CD14-positive monocyte (primary cell): ENCODE data around the gene CREBBP. TPM values are rescaled to one million over a fixed set of nuclear protein-coding genes. Genes with fewer than 3 reads are reported as not detected.

Source experiments
- DNase-seq, 3 donors: peaks; one replicate each; pipeline ENCODE4 v3.0.0-alpha.2; 2011 to 2022
- H2AFZ ChIP-seq: 2 replicates; pipeline ENCODE4 v1.6.0; 2012; ENCODE audit warnings: mild to moderate bottlenecking, low read depth, low read length, inconsistent platforms; ENCODE audit not compliant: insufficient read depth, poor library complexity, severe bottlenecking
- H3K27ac ChIP-seq, 2 donors: 1 replicate in 1 of 2; 2 replicates in 1 of 2; pipeline ENCODE4 v1.5.1; 2012 to 2013; ENCODE audit warnings: low read length in 2 of 2, control low read depth in 1 of 2, inconsistent platforms in 1 of 2, low read depth in 1 of 2, mild to moderate bottlenecking in 1 of 2
- H3K27me3 ChIP-seq, 2 donors: one replicate each; pipeline versions ENCODE4 v1.6.0 to v1.6.1; 2011 to 2013; ENCODE audit warnings: low read length in 2 of 2; ENCODE audit not compliant: control insufficient read depth in 2 of 2, insufficient read depth in 2 of 2
- H3K36me3 ChIP-seq, 2 donors: replicated peaks in 1 of 2; 1 replicate in 1 of 2; 2 replicates in 1 of 2; pipeline versions ENCODE4 v1.5.1 to v1.6.1; 2012 to 2013; ENCODE audit warnings: low read length in 2 of 2, control low read depth in 1 of 2, inconsistent platforms in 1 of 2, mild to moderate bottlenecking in 1 of 2; ENCODE audit not compliant: insufficient read depth in 2 of 2, control insufficient read depth in 1 of 2
- H3K4me1 ChIP-seq, 2 donors: 1 replicate in 1 of 2; 2 replicates in 1 of 2; pipeline versions ENCODE4 v1.5.1 to v1.6.1; 2012 to 2013; ENCODE audit warnings: low read length in 2 of 2, control low read depth in 1 of 2, inconsistent platforms in 1 of 2, mild to moderate bottlenecking in 1 of 2, moderate library complexity in 1 of 2; ENCODE audit not compliant: insufficient read depth in 2 of 2, control insufficient read depth in 1 of 2
- H3K4me2 ChIP-seq: replicated peaks from 2 replicates; pipeline ENCODE3; 2012; ENCODE audit warnings: low read length, moderate library complexity, mild to moderate bottlenecking; ENCODE audit not compliant: poor library complexity, severe bottlenecking; ENCODE audit errors: extremely low read depth
- H3K4me3 ChIP-seq, 3 experiments: fragments of 200-600 bp in 1 of 3; sonication (generic) in 1 of 3; replicated peaks in 1 of 3; 1 replicate in 2 of 3; 2 replicates in 1 of 3; pipeline ENCODE4 v1.5.1; 2011 to 2013; ENCODE audit warnings: low read length in 3 of 3, mild to moderate bottlenecking in 3 of 3, control low read depth in 2 of 3, low read depth in 2 of 3, inconsistent platforms in 1 of 3, moderate library complexity in 1 of 3
- H3K79me2 ChIP-seq: 2 replicates; pipeline ENCODE4 v1.6.0; 2012; ENCODE audit warnings: mild to moderate bottlenecking, control low read depth, inconsistent platforms, low read length, moderate library complexity; ENCODE audit not compliant: insufficient read depth
- H3K9ac ChIP-seq: 2 replicates; pipeline ENCODE4 v1.6.0; 2017; ENCODE audit warnings: low read length, mild to moderate bottlenecking; ENCODE audit not compliant: insufficient read depth, poor library complexity, severe bottlenecking
- H3K9me3 ChIP-seq, 2 donors: replicated peaks in 1 of 2; 1 replicate in 1 of 2; 2 replicates in 1 of 2; pipeline versions ENCODE4 v1.5.1 to v1.6.1; 2012 to 2013; ENCODE audit warnings: low read length in 2 of 2, control low read depth in 1 of 2; ENCODE audit not compliant: control insufficient read depth in 1 of 2, insufficient read depth in 1 of 2
- H4K20me1 ChIP-seq: 2 replicates; pipeline ENCODE4 v1.6.0; 2012; ENCODE audit warnings: mild to moderate bottlenecking, low read length, control low read depth, moderate library complexity; ENCODE audit not compliant: insufficient read depth
- H3K27ac Mint-ChIP-seq, 7 donors: one replicate each; pipeline ENCODE4 v1.8.0; 2020; ENCODE audit warnings: mild to moderate bottlenecking in 7 of 7, mixed read lengths in 7 of 7, moderate library complexity in 6 of 7, inconsistent platforms in 2 of 7
- H3K27me3 Mint-ChIP-seq, 3 donors: one replicate each; pipeline ENCODE4 v1.8.0; 2021 to 2022; ENCODE audit warnings: low read depth in 3 of 3, mild to moderate bottlenecking in 3 of 3, mixed read lengths in 3 of 3, moderate library complexity in 3 of 3, inconsistent platforms in 1 of 3
- H3K36me3 Mint-ChIP-seq, 2 donors: one replicate each; pipeline ENCODE4 v1.8.0; 2020; ENCODE audit warnings: mixed read lengths in 2 of 2, inconsistent platforms in 1 of 2, mild to moderate bottlenecking in 1 of 2
- H3K4me1 Mint-ChIP-seq: one replicate; pipeline ENCODE4 v1.8.0; 2020; ENCODE audit warnings: mild to moderate bottlenecking, mixed read lengths
- H3K4me3 Mint-ChIP-seq, 2 donors: one replicate each; pipeline ENCODE4 v1.8.0; 2020; ENCODE audit warnings: mild to moderate bottlenecking in 2 of 2, mixed read lengths in 2 of 2, moderate library complexity in 1 of 2
- H3K9me3 Mint-ChIP-seq, 7 donors: one replicate each; pipeline ENCODE4 v1.8.0; 2020 to 2022; ENCODE audit warnings: mixed read lengths in 7 of 7, mild to moderate bottlenecking in 6 of 7, moderate library complexity in 6 of 7, inconsistent platforms in 2 of 7
- whole genome bisulfite sequencing: methylation state at CpG from one replicate; pipeline ENCODE4 v1.1.5; 2013; ENCODE audit warnings: missing lambda C conversion rate; ENCODE audit not compliant: insufficient coverage; 5-methylcytosine and 5-hydroxymethylcytosine counted together
- intact Hi-C, 2 donors: fragments of 100-400 bp; cut with micrococcal nuclease; formaldehyde crosslinking; loops; one replicate each; pipeline versions ENCODE4 v1.15.0 to v1.15.1; 2023
- polyA plus RNA-seq, 3 donors: library from polyadenylated mRNA; depleted of rRNA in 1 of 3; unstranded in 2 of 3; stranded (reverse) in 1 of 3; fragments of 300-500 nt in 2 of 3; fragments of >200 nt in 1 of 3; fragmentation: Illumina TruSeq in 2 of 3; gene quantifications; 1 replicate in 2 of 3; 2 replicates in 1 of 3; pipeline ENCODE4 v1.2.3, GENCODE V29; 2012 to 2021
- TF ChIP-seq, protein P1 (sequence below): fragments of 200-600 bp; IDR thresholded peaks from one replicate; pipeline ENCODE4 v1.8.0; 2022; ENCODE audit warnings: antibody characterized with exemption, mild to moderate bottlenecking

The CREBBP gene
- polyA plus RNA-seq, 3 donors, result 2.1 to 26.9 (median 6.2) TPM

DNA sequence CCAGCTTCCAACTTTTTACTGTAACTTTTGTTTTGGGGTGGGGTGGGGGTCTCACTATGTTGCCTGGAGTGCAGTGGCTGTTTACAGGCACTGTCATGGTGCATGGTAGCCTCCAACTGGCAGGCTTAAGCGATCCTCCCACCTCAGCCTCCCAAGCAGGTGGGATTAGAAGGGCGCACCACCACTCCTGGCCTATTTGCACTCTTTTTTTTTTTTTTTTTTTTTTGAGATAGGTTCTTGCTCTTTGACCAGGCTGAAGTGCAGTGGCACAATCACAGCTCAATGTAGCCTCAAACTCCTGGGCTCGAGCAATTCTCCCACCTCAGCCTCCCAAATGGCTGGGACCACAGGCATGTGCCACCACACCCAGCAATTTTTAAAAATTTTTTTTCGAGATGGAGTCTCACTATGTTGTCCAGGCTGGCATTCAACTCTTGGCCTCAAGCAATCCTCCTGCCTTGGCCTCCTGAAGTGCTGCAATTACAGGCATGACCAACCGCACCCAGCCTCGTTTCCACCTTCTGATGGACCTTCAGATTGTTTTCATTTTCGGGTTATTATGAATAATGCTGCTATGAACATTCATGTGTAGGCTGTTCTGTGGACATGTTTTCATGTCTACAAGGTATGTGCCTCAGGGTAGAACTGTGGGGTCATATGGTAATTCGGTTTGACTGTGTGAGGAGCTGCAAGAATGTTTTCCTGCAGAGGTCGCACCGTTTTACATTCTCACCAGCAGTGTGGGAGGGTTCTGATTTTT lies 174.1 kb downstream of the CREBBP start:
- no peaks in the 10 kb centered on the region for H4K20me1 ChIP-seq
- no peaks in the 10 kb centered on the region for H3K27me3 ChIP-seq
- intact Hi-C loops, result no loop called here
- no peak overlapping the region for H3K4me3 Mint-ChIP-seq
- no peaks in the 10 kb centered on the region for H3K9me3 ChIP-seq
- no peak overlapping the region for H3K9ac ChIP-seq
- no peak overlapping the region for H3K4me2 ChIP-seq
- H3K36me3 ChIP-seq, result peaks cover 2 to 7% of the 10 kb centered on the region in 2 donors
- no peak overlapping the region for H3K4me3 ChIP-seq
- H3K4me1 Mint-ChIP-seq, result peaks cover 4% of the 10 kb centered on the region
- WGBS, result 100% methylated on average over 5 of the region's 10 CpGs
- no peaks in the 10 kb centered on the region for H3K4me1 ChIP-seq
- no peak overlapping the region for H3K27ac ChIP-seq
- peaks cover 3 to 6% (median 5%) of the 10 kb centered on the region in 3 donors for H3K27me3 Mint-ChIP-seq
- H3K36me3 Mint-ChIP-seq, result peaks cover 12 to 20% of the 10 kb centered on the region in 2 donors
- H3K9me3 Mint-ChIP-seq, result peaks cover 0 to 1% (median 0%) of the 10 kb centered on the region in 7 donors
- DNase-seq, result no peak
- no peak overlapping the region for H2AFZ ChIP-seq
- H3K27ac Mint-ChIP-seq, result peak overlapping the region in 1 of 7 donors; percentile 61
- TF ChIP-seq, protein P1, sequence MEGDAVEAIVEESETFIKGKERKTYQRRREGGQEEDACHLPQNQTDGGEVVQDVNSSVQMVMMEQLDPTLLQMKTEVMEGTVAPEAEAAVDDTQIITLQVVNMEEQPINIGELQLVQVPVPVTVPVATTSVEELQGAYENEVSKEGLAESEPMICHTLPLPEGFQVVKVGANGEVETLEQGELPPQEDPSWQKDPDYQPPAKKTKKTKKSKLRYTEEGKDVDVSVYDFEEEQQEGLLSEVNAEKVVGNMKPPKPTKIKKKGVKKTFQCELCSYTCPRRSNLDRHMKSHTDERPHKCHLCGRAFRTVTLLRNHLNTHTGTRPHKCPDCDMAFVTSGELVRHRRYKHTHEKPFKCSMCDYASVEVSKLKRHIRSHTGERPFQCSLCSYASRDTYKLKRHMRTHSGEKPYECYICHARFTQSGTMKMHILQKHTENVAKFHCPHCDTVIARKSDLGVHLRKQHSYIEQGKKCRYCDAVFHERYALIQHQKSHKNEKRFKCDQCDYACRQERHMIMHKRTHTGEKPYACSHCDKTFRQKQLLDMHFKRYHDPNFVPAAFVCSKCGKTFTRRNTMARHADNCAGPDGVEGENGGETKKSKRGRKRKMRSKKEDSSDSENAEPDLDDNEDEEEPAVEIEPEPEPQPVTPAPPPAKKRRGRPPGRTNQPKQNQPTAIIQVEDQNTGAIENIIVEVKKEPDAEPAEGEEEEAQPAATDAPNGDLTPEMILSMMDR, result no peak
- peaks cover 6% of the 10 kb centered on the region for H3K79me2 ChIP-seq

GRCh38 chr16:3702082-3702481 lies 178.4 kb downstream of the CREBBP start:
- Histone ChIP-seq H3K27ac (no peak overlapping the region), H4K20me1 (no peaks in the 10 kb centered on the region), H3K9me3 (no peaks in the 10 kb centered on the region), H3K4me1 (peaks cover 0 to 7% of the 10 kb centered on the region in 2 donors), H3K79me2 (no peaks in the 10 kb centered on the region), H2AFZ (no peak overlapping the region), H3K27me3 (no peaks in the 10 kb centered on the region), H3K4me3 (no peak overlapping the region), H3K36me3 (peaks cover 0 to 7% of the 10 kb centered on the region in 2 donors), H3K4me2 (no peak overlapping the region), H3K9ac (no peak overlapping the region)
- H3K4me3 Mint-ChIP-seq, result no peak overlapping the region
- H3K4me1 Mint-ChIP-seq, result peaks cover 8% of the 10 kb centered on the region
- H3K36me3 Mint-ChIP-seq, result peaks cover 16 to 21% of the 10 kb centered on the region in 2 donors
- peak overlapping the region in 1 of 7 donors; percentile 24 for H3K27ac Mint-ChIP-seq
- WGBS, result 93% methylated on average over 7 of the region's 7 CpGs
- peaks cover 0 to 7% (median 0%) of the 10 kb centered on the region in 7 donors for H3K9me3 Mint-ChIP-seq
- intact Hi-C loops, result no loop called here
- DNase-seq, result no peak
- peaks cover 6 to 14% (median 6%) of the 10 kb centered on the region in 3 donors for H3K27me3 Mint-ChIP-seq
- TF ChIP-seq, protein P1, result no peak
